ENCODE measurements around the gene EMP1. TPM values are rescaled to one million over a fixed set of nuclear protein-coding genes. Genes with fewer than 3 reads are reported as not detected.

Gene EMP1
- total and polyA plus RNA-seq, 5 experiments from 2014 or later: 0.14 to 2.9 (median 1.2) TPM; not detected in 1

GRCh38 chr12:13205809-13206559 is 9.5 kb downstream of the EMP1 start:
- Mint-ChIP-seq H3K4me1 (peaks cover 3 to 14% (median 7%) of the 10 kb centered on the region in 4 donors), H3K27me3 (peaks cover 0 to 8% (median 0%) of the 10 kb centered on the region in 5 donors), H3K36me3 (no peaks in the 10 kb centered on the region), H3K9me3 (no peaks in the 10 kb centered on the region), H3K27ac (peak overlapping the region in 3 of 10 donors; percentile 39 to 61 (median 53)), H3K4me3 (no peak overlapping the region)
- ATAC-seq (no peak), DNase-seq (no peak)
- POLR2A ChIA-PET: no interaction called here

- Mint-ChIP-seq H3K4me3 (no peak overlapping the region), H3K4me1 (peaks cover 4 to 16% (median 7%) of the 10 kb centered on the region in 4 donors), H3K27ac (peak overlapping the region in 3 of 10 donors; percentile 25 to 61 (median 39)), H3K9me3 (no peaks in the 10 kb centered on the region), H3K27me3 (peaks cover 0 to 8% (median 0%) of the 10 kb centered on the region in 5 donors), H3K36me3 (no peaks in the 10 kb centered on the region)
- POLR2A ChIA-PET: no interaction called here
- DNase-seq: no peak
- no peak for ATAC-seq
Observed at GRCh38 chr12:13206560-13206897, 10.0 kb downstream of the EMP1 start.

- ATAC-seq (no peak), DNase-seq (peak in 1 of 10 donors; percentile 14)
- H3K27ac Mint-ChIP-seq: peak overlapping the region in 2 of 10 donors; percentile 53 to 74
- no peak overlapping the region for H3K4me3 Mint-ChIP-seq
- no peaks in the 10 kb centered on the region for H3K9me3 Mint-ChIP-seq
- no peaks in the 10 kb centered on the region for H3K36me3 Mint-ChIP-seq
- peaks cover 8 to 21% (median 12%) of the 10 kb centered on the region in 4 donors for H3K4me1 Mint-ChIP-seq
- POLR2A ChIA-PET: no interaction called here
- peaks cover 0 to 6% (median 0%) of the 10 kb centered on the region in 5 donors for H3K27me3 Mint-ChIP-seq
Observed at GRCh38 chr12:13208533-13209435, 12.3 kb downstream of the EMP1 start.

GRCh38 chr12:13209436-13210235 is 13.1 kb downstream of the EMP1 start:
- no peak for ATAC-seq

GRCh38 chr12:13210236-13211190 is 14.0 kb downstream of the EMP1 start:
- Mint-ChIP-seq H3K4me1 (peaks cover 8 to 20% (median 12%) of the 10 kb centered on the region in 4 donors), H3K4me3 (no peak overlapping the region), H3K36me3 (no peaks in the 10 kb centered on the region), H3K9me3 (no peaks in the 10 kb centered on the region), H3K27me3 (peaks cover 0 to 6% (median 0%) of the 10 kb centered on the region in 5 donors), H3K27ac (no peak overlapping the region)
- no peak for DNase-seq
- POLR2A ChIA-PET: no interaction called here
- ATAC-seq: no peak

More at GRCh38 chr12:13209436-13210235, 13.1 kb downstream of the EMP1 start:
- H3K4me3 Mint-ChIP-seq: no peak overlapping the region
- H3K27me3 Mint-ChIP-seq: peaks cover 0 to 6% (median 0%) of the 10 kb centered on the region in 5 donors
- H3K27ac Mint-ChIP-seq: peak overlapping the region in 1 of 10 donors; percentile 31
- H3K36me3 Mint-ChIP-seq: no peaks in the 10 kb centered on the region
- no peaks in the 10 kb centered on the region for H3K9me3 Mint-ChIP-seq
- peaks cover 8 to 21% (median 12%) of the 10 kb centered on the region in 4 donors for H3K4me1 Mint-ChIP-seq
- POLR2A ChIA-PET: no interaction called here
- DNase-seq: no peak

- peaks cover 0 to 4% (median 0%) of the 10 kb centered on the region in 9 donors for H3K9me3 Mint-ChIP-seq
- peak overlapping the region in 5 of 10 donors; percentile 12 to 88 (median 84) for H3K27ac Mint-ChIP-seq
- ATAC-seq: peak in 1 of 2 donors; percentile 12
- POLR2A ChIA-PET: interaction anchor here (0.6 to 1.9 kb wide), 5 partner anchors 107 to 648 kb away, joined by 3 to 9 read pairs (median 4); no protein-coding TSS in a partner anchor
- DNase-seq: no peak
- peaks cover 0 to 6% (median 0%) of the 10 kb centered on the region in 5 donors for H3K27me3 Mint-ChIP-seq
- peaks cover 6 to 12% (median 8%) of the 10 kb centered on the region in 4 donors for H3K4me1 Mint-ChIP-seq
- no peaks in the 10 kb centered on the region for H3K36me3 Mint-ChIP-seq
- H3K4me3 Mint-ChIP-seq: peak overlapping the region in 1 of 10 donors; percentile 46
Observed at GRCh38 chr12:13211191-13211858, 14.8 kb downstream of the EMP1 start.

GRCh38 chr12:13211859-13212664 is 15.5 kb downstream of the EMP1 start:
- H3K4me3 Mint-ChIP-seq: peak overlapping the region in 2 of 10 donors; percentile 22 to 46
- H3K27ac Mint-ChIP-seq: peak overlapping the region in 6 of 10 donors; percentile 1 to 88 (median 68)

GRCh38 chr12:13215056-13215455 is 18.5 kb downstream of the EMP1 start:
- peaks cover 4 to 7% (median 5%) of the 10 kb centered on the region in 4 donors for H3K4me1 Mint-ChIP-seq
- H3K27me3 Mint-ChIP-seq: peaks cover 0 to 3% (median 0%) of the 10 kb centered on the region in 5 donors
- no peaks in the 10 kb centered on the region for H3K36me3 Mint-ChIP-seq
- peaks cover 0 to 10% (median 0%) of the 10 kb centered on the region in 9 donors for H3K9me3 Mint-ChIP-seq
- H3K4me3 Mint-ChIP-seq: no peak overlapping the region
- DNase-seq (no peak), ATAC-seq (no peak)
- no peak overlapping the region for H3K27ac Mint-ChIP-seq
- POLR2A ChIA-PET: interaction anchor here (1.4 kb wide), 1 partner anchor 118 kb away, joined by 3 read pairs; no protein-coding TSS in a partner anchor

More at GRCh38 chr12:13211859-13212664, 15.5 kb downstream of the EMP1 start:
- no peaks in the 10 kb centered on the region for H3K36me3 Mint-ChIP-seq
- H3K27me3 Mint-ChIP-seq: peaks cover 0 to 6% (median 0%) of the 10 kb centered on the region in 5 donors
- POLR2A ChIA-PET: interaction anchor here (0.6 to 1.9 kb wide), 7 partner anchors 107 to 297 kb away, joined by 3 to 9 read pairs (median 3); no protein-coding TSS in a partner anchor
- H3K9me3 Mint-ChIP-seq: peaks cover 0 to 5% (median 0%) of the 10 kb centered on the region in 9 donors
- H3K4me1 Mint-ChIP-seq: peaks cover 4 to 7% (median 5%) of the 10 kb centered on the region in 4 donors
- DNase-seq (peak; percentile 29 to 87 (median 72)), ATAC-seq (peak; percentile 73 to 77)

GRCh38 chr12:13218641-13219040 is 22.1 kb downstream of the EMP1 start:
- DNase-seq (no peak), ATAC-seq (no peak)
- Mint-ChIP-seq H3K9me3 (peaks cover 0 to 10% (median 0%) of the 10 kb centered on the region in 9 donors), H3K27ac (no peak overlapping the region), H3K27me3 (peaks cover 0 to 3% (median 0%) of the 10 kb centered on the region in 5 donors), H3K36me3 (no peaks in the 10 kb centered on the region), H3K4me3 (no peak overlapping the region), H3K4me1 (no peaks in the 10 kb centered on the region)
- POLR2A ChIA-PET: no interaction called here

- no peak overlapping the region for H3K4me3 Mint-ChIP-seq
- peaks cover 0 to 6% (median 4%) of the 10 kb centered on the region in 5 donors for H3K27me3 Mint-ChIP-seq
- H3K4me1 Mint-ChIP-seq: no peaks in the 10 kb centered on the region
Observed at GRCh38 chr12:13219320-13219719, 22.8 kb downstream of the EMP1 start.

More at GRCh38 chr12:13219320-13219719, 22.8 kb downstream of the EMP1 start:
- Mint-ChIP-seq H3K9me3 (peaks cover 0 to 10% (median 0%) of the 10 kb centered on the region in 9 donors), H3K36me3 (no peaks in the 10 kb centered on the region), H3K27ac (no peak overlapping the region)
- DNase-seq (no peak), ATAC-seq (no peak)
- POLR2A ChIA-PET: no interaction called here
